ENCODE measurements around the gene PIGT.

Gene PIGT

GRCh38 chr20:45373353-45374100 lies 42.4 kb upstream of the PIGT start:
- FAIRE-seq (peak; percentile 85), DNase-seq (ENCODE audit: insufficient read length, low spot score) (peak; percentile 70)
- TF ChIP-seq SPI1 (IDR thresholded peaks at IDR 0.05; ENCODE audit: low read depth, low read length) (no peak), POLR2AphosphoS5 (IDR thresholded peaks at IDR 0.05; ENCODE audit: low read depth, low read length) (no peak), PAX5 (IDR thresholded peaks at IDR 0.05; ENCODE audit: insufficient read depth, low read length, severe bottlenecking) (no peak), POU2F2 (IDR thresholded peaks at IDR 0.05; ENCODE audit: low read depth, low read length) (no peak), TAF1 (IDR thresholded peaks at IDR 0.05; ENCODE audit: low read depth, low read length) (no peak), POLR2A (IDR thresholded peaks at IDR 0.05; ENCODE audit: low read depth, low read length) (no peak)

- FAIRE-seq (no peak), DNase-seq (ENCODE audit: insufficient read length, low spot score) (no peak)
- TF ChIP-seq SPI1 (IDR thresholded peaks at IDR 0.05; ENCODE audit: low read depth, low read length) (no peak), POLR2AphosphoS5 (IDR thresholded peaks at IDR 0.05; ENCODE audit: low read depth, low read length) (no peak), PAX5 (IDR thresholded peaks at IDR 0.05; ENCODE audit: insufficient read depth, low read length, severe bottlenecking) (no peak), POU2F2 (IDR thresholded peaks at IDR 0.05; ENCODE audit: low read depth, low read length) (no peak), POLR2A (IDR thresholded peaks at IDR 0.05; ENCODE audit: low read depth, low read length) (no peak), TAF1 (IDR thresholded peaks at IDR 0.05; ENCODE audit: low read depth, low read length) (no peak)
These were observed 41.9 kb upstream of the PIGT start for GRCh38 chr20:45374101-45374467.

- TF ChIP-seq SPI1 (IDR thresholded peaks at IDR 0.05; ENCODE audit: low read depth, low read length) (no peak), POLR2A (IDR thresholded peaks at IDR 0.05; ENCODE audit: low read depth, low read length) (no peak), POU2F2 (IDR thresholded peaks at IDR 0.05; ENCODE audit: low read depth, low read length) (no peak), TAF1 (IDR thresholded peaks at IDR 0.05; ENCODE audit: low read depth, low read length) (no peak), PAX5 (IDR thresholded peaks at IDR 0.05; ENCODE audit: insufficient read depth, low read length, severe bottlenecking) (no peak), POLR2AphosphoS5 (IDR thresholded peaks at IDR 0.05; ENCODE audit: low read depth, low read length) (no peak)
- FAIRE-seq (no peak), DNase-seq (ENCODE audit: insufficient read length, low spot score) (no peak)
These were observed 41.0 kb upstream of the PIGT start for GRCh38 chr20:45374966-45375365.

- no peak for FAIRE-seq
- no peak for TF ChIP-seq POLR2AphosphoS5 (IDR thresholded peaks at IDR 0.05; ENCODE audit: low read depth, low read length)
- TF ChIP-seq SPI1 (IDR thresholded peaks at IDR 0.05; ENCODE audit: low read depth, low read length), result no peak
- TF ChIP-seq PAX5 (IDR thresholded peaks at IDR 0.05; ENCODE audit: insufficient read depth, low read length, severe bottlenecking), result no peak
- no peak for TF ChIP-seq POLR2A (IDR thresholded peaks at IDR 0.05; ENCODE audit: low read depth, low read length)
- no peak for TF ChIP-seq POU2F2 (IDR thresholded peaks at IDR 0.05; ENCODE audit: low read depth, low read length)
- no peak for TF ChIP-seq TAF1 (IDR thresholded peaks at IDR 0.05; ENCODE audit: low read depth, low read length)
These were observed 38.7 kb upstream of the PIGT start for GRCh38 chr20:45377269-45377668.

GRCh38 chr20:45378191-45378590 lies 37.8 kb upstream of the PIGT start, which contains the start of gene TP53TG5:
Gene TP53TG5, minus strand, starts transcription at chr20:45378325. Its CDS starts 89 bp downstream, at chr20:45378236.
- TF ChIP-seq SPI1 (IDR thresholded peaks at IDR 0.05; ENCODE audit: low read depth, low read length) (no peak), POU2F2 (IDR thresholded peaks at IDR 0.05; ENCODE audit: low read depth, low read length) (no peak), PAX5 (IDR thresholded peaks at IDR 0.05; ENCODE audit: insufficient read depth, low read length, severe bottlenecking) (no peak), TAF1 (IDR thresholded peaks at IDR 0.05; ENCODE audit: low read depth, low read length) (no peak), POLR2A (IDR thresholded peaks at IDR 0.05; ENCODE audit: low read depth, low read length) (no peak)
- DNase-seq (ENCODE audit: insufficient read length, low spot score) (no peak), FAIRE-seq (no peak)

More at GRCh38 chr20:45377269-45377668, 38.7 kb upstream of the PIGT start:
- DNase-seq (ENCODE audit: insufficient read length, low spot score), result no peak

- TF ChIP-seq POLR2A (IDR thresholded peaks at IDR 0.05; ENCODE audit: low read depth, low read length) (no peak), POU2F2 (IDR thresholded peaks at IDR 0.05; ENCODE audit: low read depth, low read length) (no peak), SPI1 (IDR thresholded peaks at IDR 0.05; ENCODE audit: low read depth, low read length) (no peak), POLR2AphosphoS5 (IDR thresholded peaks at IDR 0.05; ENCODE audit: low read depth, low read length) (no peak), PAX5 (IDR thresholded peaks at IDR 0.05; ENCODE audit: insufficient read depth, low read length, severe bottlenecking) (no peak)
- no peak for DNase-seq (ENCODE audit: insufficient read length, low spot score)
- no peak for FAIRE-seq
These were observed 28.7 kb upstream of the PIGT start for GRCh38 chr20:45387274-45387673.

GRCh38 chr20:45390931-45391330 lies 25.0 kb upstream of the PIGT start:
- no peak for FAIRE-seq
- TF ChIP-seq TAF1 (IDR thresholded peaks at IDR 0.05; ENCODE audit: low read depth, low read length), result no peak
- no peak for TF ChIP-seq PAX5 (IDR thresholded peaks at IDR 0.05; ENCODE audit: insufficient read depth, low read length, severe bottlenecking)
- TF ChIP-seq POLR2AphosphoS5 (IDR thresholded peaks at IDR 0.05; ENCODE audit: low read depth, low read length), result no peak
- TF ChIP-seq POU2F2 (IDR thresholded peaks at IDR 0.05; ENCODE audit: low read depth, low read length), result no peak
- TF ChIP-seq SPI1 (IDR thresholded peaks at IDR 0.05; ENCODE audit: low read depth, low read length), result no peak
- TF ChIP-seq POLR2A (IDR thresholded peaks at IDR 0.05; ENCODE audit: low read depth, low read length), result no peak
- DNase-seq (ENCODE audit: insufficient read length, low spot score), result no peak

GRCh38 chr20:45391559-45391958 lies 24.4 kb upstream of the PIGT start:
- DNase-seq (ENCODE audit: insufficient read length, low spot score), result no peak
- TF ChIP-seq POU2F2 (IDR thresholded peaks at IDR 0.05; ENCODE audit: low read depth, low read length) (no peak), POLR2A (IDR thresholded peaks at IDR 0.05; ENCODE audit: low read depth, low read length) (no peak), SPI1 (IDR thresholded peaks at IDR 0.05; ENCODE audit: low read depth, low read length) (no peak), POLR2AphosphoS5 (IDR thresholded peaks at IDR 0.05; ENCODE audit: low read depth, low read length) (no peak), TAF1 (IDR thresholded peaks at IDR 0.05; ENCODE audit: low read depth, low read length) (no peak), PAX5 (IDR thresholded peaks at IDR 0.05; ENCODE audit: insufficient read depth, low read length, severe bottlenecking) (no peak)
- no peak for FAIRE-seq

GRCh38 chr20:45392733-45393132 lies 23.2 kb upstream of the PIGT start:
- no peak for DNase-seq (ENCODE audit: insufficient read length, low spot score)
- FAIRE-seq, result no peak
- TF ChIP-seq POLR2A (IDR thresholded peaks at IDR 0.05; ENCODE audit: low read depth, low read length), result no peak

All from GM12891 (cell line).